WERI-Rb-1 (cell line): Measurements from ENCODE around the gene RBBP8.
A peak's percentile ranks its signal among the peaks of the same experiment; 100 is the strongest.

Source experiments
- DNase-seq: peaks from one replicate; pipeline ENCODE4 v3.0.0-alpha.2; 2020
- H3K27ac ChIP-seq: fragments of 250-450 bp; sonication (Bioruptor Pico); 2 replicates; pipeline ENCODE4 v1.5.1; 2020; ENCODE audit warnings: mild to moderate bottlenecking, moderate library complexity
- H3K27me3 ChIP-seq: fragments of 250-450 bp; sonication (Bioruptor Pico); 2 replicates; pipeline ENCODE4 v1.5.1; 2021; ENCODE audit warnings: mild to moderate bottlenecking, low read depth, moderate library complexity; ENCODE audit not compliant: insufficient read depth, severe bottlenecking
- H3K36me3 ChIP-seq: fragments of 250-450 bp; sonication (Bioruptor Pico); 2 replicates; pipeline ENCODE4 v1.5.1; 2020; ENCODE audit warnings: mild to moderate bottlenecking, moderate library complexity
- H3K4me3 ChIP-seq: 2 replicates; pipeline ENCODE4 v1.5.1; 2011; ENCODE audit warnings: low read depth, mild to moderate bottlenecking, control low read depth, low read length
- H3K9me3 ChIP-seq: fragments of 250-450 bp; sonication (Bioruptor Pico); 2 replicates; pipeline ENCODE4 v1.5.1; 2021; ENCODE audit warnings: mild to moderate bottlenecking, moderate library complexity; ENCODE audit not compliant: severe bottlenecking
- CTCF ChIP-seq: IDR thresholded peaks from 2 replicates; pipeline ENCODE4 v1.5.1; 2011; ENCODE audit warnings: low read depth, mild to moderate bottlenecking, control low read depth, inconsistent platforms, low read length

The RBBP8 gene

GRCh38 chr18:23049698-23050373 is 116.7 kb downstream of the RBBP8 start:
- DNase-seq = no peak
- Histone ChIP-seq H3K36me3 (no peaks in the 10 kb centered on the region), H3K27me3 (no peaks in the 10 kb centered on the region), H3K9me3 (no peaks in the 10 kb centered on the region), H3K4me3 (no peak overlapping the region), H3K27ac (no peak overlapping the region)
- TF ChIP-seq CTCF = no peak

GRCh38 chr18:23053776-23054457 is 120.8 kb downstream of the RBBP8 start:
- Histone ChIP-seq H3K4me3 (no peak overlapping the region), H3K27ac (peak overlapping the region; percentile 50), H3K36me3 (no peaks in the 10 kb centered on the region), H3K27me3 (no peaks in the 10 kb centered on the region), H3K9me3 (no peaks in the 10 kb centered on the region)
- TF ChIP-seq CTCF = peak; percentile 72
- DNase-seq = peak; percentile 74

DNA sequence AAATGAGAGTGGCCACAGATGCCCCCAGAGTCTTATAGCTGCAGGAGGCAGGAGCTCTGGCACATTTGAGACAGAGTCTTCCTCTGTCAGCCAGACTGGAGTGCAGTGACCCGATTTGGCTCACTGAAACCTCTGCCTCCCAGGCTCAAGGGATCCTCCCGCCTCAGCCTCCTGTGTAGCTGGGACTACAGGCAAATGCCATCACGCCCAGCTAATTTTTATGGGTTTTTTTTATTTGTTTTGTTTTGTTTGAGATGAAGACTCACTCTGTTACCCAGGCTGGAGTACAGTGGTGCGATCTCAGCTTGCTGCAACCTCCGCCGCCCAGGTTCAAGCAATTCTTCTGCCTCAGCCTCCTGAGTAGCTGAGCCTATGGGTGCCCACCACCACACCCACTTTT is 121.4 kb downstream of the RBBP8 start:
- TF ChIP-seq CTCF = no peak
- Histone ChIP-seq H3K4me3 (no peak overlapping the region), H3K9me3 (no peaks in the 10 kb centered on the region), H3K36me3 (no peaks in the 10 kb centered on the region), H3K27me3 (no peaks in the 10 kb centered on the region), H3K27ac (no peak overlapping the region)
- DNase-seq = no peak

- no peaks in the 10 kb centered on the region for H3K9me3 ChIP-seq
- H3K4me3 ChIP-seq = no peak overlapping the region
- no peak for TF ChIP-seq CTCF
- DNase-seq = no peak
- peak overlapping the region; percentile 78 for H3K27ac ChIP-seq
- H3K36me3 ChIP-seq = no peaks in the 10 kb centered on the region
- no peaks in the 10 kb centered on the region for H3K27me3 ChIP-seq
These were observed 123.2 kb downstream of the RBBP8 start for GRCh38 chr18:23056315-23056714.

- Histone ChIP-seq H3K36me3 (no peaks in the 10 kb centered on the region), H3K27ac (peak overlapping the region; percentile 78), H3K9me3 (no peaks in the 10 kb centered on the region), H3K4me3 (no peak overlapping the region), H3K27me3 (no peaks in the 10 kb centered on the region)
- no peak for TF ChIP-seq CTCF
- peak; percentile 87 for DNase-seq
These were observed 124.0 kb downstream of the RBBP8 start for GRCh38 chr18:23057096-23057495.
